Activated CD4-positive, alpha-beta T cell treated with anti-CD3 and anti-CD28 coated beads for 24 hours (primary cell): ENCODE data around the gene PGAM1.
"Not testable (repeated sequence)": the region's sequence is repeated elsewhere in the genome, so short reads cannot be mapped to it uniquely, and the experiment has no call there.

ENCODE experiments used
- DNase-seq, 2 donors: peaks; one replicate each; pipeline ENCODE4 v3.0.0-alpha.2; 2020; ENCODE audit warnings: low read depth in 2 of 2

Gene PGAM1

DNA sequence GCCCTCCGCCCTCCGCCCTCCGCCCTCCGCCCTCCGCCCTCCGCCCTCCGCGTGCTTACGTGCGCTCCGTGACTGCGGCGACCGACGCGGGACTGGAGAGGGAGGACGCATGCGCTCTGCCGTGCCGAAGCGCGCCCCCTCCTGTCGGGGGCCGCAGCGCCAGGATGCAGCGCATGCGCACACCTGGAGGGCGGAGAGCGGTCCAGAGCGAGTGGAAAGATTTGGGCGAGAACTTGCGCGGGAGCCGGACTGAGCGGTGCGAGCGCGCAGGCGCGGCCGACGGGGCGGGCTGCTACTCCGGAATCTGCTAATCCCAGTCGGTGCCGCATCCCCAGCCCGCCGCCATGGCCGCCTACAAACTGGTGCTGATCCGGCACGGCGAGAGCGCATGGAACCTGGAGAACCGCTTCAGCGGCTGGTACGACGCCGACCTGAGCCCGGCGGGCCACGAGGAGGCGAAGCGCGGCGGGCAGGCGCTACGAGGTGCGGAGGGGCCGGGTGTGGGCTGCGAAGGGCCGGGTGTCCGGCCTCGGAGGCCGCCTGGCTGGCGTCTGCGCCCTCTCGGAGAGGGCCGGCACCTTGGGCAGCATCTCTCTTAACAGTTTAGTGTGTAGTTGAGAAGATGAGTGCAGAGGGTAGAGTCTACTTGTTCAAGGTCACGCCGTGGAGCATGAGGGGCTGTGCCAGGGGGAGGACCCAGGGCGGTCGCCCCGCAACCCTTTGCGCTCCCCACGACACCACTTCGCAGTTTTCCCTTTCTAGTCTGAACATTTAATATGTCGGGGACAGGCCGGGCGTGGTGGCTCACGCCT, at the start of gene PGAM1:
TSS of gene PGAM1 (plus strand) at position 228 of the 812 bp plus-strand sequence. CDS start at position 345, 117 bp downstream.
- peak; percentile 89 to 92 for DNase-seq

DNA sequence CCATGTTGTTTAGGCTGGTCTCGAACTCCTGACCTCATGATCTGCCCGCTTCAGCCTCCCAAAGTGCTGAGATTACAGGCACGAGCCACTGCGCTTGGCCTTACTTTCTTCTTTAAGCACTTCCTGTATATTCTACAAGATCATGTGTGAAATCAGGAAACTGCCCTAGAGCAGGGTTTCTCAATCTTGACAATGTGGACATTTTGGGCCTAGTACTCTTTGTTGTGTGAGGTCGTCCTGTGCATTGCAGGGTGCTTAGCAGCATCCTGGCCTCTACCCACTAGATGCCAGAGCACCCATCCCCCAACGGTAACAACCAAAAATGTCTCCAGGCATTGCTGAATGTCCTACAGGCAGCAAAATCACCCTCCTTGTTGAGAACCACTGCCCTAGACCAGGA, 49.6 kb upstream of the PGAM1 start:
- no peak for DNase-seq

DNA sequence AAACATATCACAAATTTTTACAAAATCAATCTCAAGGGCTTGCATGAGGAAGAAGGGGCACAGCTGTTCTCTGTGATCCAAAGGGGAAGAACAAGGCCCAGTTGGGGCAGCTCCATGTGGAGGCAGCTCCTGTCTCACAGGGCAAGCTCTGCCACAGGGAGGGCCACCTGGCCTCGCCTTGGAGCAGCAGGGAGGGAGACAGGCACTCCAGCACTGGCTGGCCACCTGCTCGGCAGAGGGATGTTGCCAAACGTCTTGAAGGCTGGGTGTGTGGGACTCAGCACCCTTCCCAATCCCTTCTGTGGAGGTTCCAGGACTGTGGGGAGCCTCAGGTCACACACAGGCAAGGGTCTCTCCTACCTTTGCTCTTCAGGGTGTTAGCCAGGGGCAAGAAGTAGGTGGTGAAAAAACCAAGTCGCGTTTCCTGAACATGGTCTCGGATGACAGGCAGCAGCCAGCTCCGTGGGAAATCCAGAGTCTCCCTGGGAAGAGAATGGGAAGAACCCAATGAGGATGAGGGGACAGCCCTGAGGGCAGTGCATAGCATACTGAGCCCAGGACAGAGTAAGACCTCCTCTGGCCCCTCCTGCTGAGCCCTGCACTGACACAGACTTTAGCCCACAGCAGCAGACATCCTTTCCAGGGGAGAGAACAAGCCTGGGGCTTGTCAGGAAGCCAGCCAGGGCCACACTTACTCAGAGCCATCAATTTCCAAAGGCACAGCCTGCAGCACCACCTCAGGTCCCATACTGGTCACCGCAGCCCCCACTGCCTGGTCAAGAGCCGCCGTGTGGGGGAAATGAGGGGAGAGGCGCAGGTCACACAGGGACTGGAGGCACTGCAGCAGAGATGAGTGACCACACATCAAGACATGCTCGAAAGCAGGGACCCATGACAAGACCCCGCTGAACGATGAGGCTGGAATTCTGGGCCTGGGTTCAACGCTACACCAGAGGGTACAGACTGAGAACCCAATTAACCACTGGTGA, 46.8 kb upstream of the PGAM1 start:
- no peak for DNase-seq

DNA sequence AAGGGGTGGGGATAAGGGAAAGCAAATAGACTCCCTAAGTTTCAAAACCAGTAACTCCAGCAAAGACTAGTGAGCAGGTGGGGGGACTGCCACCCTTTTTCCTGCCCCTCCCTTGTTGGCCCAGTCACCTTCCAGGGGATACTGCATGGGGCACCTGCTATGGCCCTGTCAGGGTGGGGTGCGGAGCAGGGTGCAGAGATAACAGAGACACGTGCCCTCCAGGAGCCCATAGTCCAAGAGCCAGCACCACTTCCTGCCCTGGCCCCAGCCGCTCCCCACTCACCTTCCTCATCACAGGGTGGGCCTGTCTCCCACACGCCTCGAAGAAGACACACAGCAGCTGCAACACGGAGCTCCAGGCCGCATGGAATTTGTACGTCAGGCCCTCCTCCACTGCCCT, 45.5 kb upstream of the PGAM1 start:
- DNase-seq: no peak

DNA sequence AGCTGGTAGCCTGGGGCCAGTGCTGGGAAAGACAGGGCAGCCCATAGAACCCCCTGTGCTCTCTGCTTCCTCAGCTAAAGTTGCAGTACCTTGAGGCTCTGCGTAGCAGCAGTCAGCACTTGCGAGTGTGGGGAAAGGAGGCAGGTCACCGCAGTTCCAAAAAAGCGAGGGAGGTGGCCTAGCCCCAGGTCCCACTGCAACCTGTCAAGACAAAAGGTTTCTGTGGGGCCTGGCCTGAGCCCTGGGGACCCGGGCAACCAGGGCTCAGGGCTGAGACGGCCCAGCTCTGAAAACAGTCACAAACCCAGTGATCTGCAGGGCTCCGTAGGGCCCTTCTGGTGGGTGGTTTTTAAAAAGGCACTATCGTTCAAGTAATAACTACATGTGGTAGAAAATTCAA, 44.4 kb upstream of the PGAM1 start:
- no peak for DNase-seq

DNA sequence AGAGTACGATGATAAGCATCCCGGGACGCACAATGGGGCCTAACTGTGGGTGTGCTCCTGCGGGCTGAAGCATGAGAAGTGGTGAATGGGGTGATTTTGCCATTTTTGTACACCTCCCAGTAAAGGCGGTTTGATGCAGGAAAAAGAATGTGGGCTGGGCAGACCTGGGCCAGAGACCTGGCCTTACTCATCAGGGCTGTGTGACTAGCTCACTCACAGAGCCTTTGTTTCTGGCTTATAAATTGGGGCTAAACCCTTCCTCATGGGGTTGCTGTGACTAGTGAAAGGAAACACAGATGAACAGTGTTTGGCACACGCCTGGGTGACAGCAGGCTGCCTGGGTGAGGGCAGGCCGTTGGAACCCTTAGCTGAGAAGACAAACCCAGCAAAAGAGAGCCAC, 42.8 kb upstream of the PGAM1 start:
- no peak for DNase-seq

DNA sequence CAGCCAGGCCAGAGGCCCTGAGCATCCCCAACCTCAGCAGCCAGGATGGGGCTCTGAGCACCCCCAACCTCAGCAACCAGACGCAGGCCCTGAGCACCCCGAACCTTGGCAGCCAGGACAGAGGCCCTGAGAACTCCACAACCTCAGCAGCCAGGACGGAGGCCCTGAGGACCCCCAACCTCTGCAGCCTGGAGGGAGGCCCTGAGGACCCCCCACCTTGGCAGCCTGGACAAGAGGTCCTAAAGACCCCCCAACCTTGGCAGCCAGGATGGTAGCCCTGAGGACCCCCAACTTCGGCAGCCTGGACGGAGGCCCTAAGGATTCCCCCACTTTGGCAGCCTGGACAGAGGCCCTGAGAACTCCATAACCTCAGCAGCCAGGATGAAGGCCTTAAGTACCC, 41.8 kb upstream of the PGAM1 start:
- no peak for DNase-seq

- no peak for DNase-seq
Observed at GRCh38 chr10:97384641-97385040, 41.4 kb upstream of the PGAM1 start.

- DNase-seq: no peak
Observed at GRCh38 chr10:97385565-97385964, 40.4 kb upstream of the PGAM1 start.

DNA sequence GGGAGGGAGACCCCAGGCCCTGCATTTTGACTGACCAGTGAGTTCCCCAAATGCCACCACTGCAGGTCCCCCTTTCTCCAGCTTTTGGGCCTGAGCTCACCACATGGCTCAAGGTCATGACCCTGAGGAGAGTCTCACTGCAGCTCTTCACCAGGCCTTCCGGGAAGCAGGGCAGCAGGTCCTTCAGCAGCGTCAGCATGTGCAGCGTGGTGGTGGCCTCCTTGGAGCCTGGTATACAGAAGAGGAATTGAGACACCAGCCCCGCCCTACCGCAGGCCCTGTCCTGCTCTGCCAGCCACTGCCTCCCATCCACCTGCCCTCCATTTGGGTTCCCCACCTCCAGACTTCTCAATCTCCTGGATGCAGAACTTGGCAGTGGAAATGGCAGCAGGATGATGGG, 37.8 kb upstream of the PGAM1 start:
- no peak for DNase-seq

GRCh38 chr10:97390091-97390490, 35.9 kb upstream of the PGAM1 start:
- DNase-seq: no peak

- DNase-seq: no peak
Observed at GRCh38 chr10:97393034-97393573, 32.9 kb upstream of the PGAM1 start.

- DNase-seq: no peak
Observed at GRCh38 chr10:97396056-97396455, 29.9 kb upstream of the PGAM1 start.

DNA sequence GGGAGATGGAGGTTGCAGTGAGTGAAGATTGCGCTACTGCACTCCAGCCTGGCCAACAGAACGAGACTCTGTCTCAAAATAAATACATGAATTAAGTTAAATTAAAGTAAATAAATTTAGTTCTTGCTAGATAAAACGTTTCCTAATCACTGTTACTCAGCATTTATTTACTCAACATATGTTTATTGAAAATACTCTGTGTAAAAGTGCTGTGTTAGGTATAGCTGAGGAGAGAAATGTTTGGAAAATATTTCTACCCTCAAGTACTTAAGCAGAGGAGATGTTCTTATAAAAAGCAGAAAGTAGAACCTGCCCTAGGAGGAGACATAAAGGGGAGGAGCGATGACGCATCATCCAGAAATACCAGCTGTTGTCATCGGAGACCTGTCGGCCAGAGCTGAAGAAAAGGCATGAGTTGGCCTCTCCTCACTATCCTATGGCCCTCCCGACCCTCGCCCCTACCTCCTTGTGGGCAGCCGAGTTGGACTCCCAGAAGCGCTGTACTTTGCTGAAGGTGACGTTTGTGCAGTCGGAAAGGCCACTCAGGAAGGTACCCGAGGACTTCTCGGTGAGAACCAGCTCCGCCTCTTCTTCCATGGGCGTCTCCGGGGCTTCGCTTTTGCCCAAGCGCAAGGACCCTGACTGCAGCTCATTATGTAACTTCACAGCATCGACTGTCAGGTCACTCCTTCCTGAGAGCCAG, 26.0 kb upstream of the PGAM1 start:
- no peak for DNase-seq

GRCh38 chr10:97400665-97401454, 25.1 kb upstream of the PGAM1 start, which contains the start of gene RRP12:
TSS of gene RRP12 (minus strand) at chr10:97401340. CDS start at chr10:97401231, 109 bp downstream.
- DNase-seq: peak; percentile 59 to 72

GRCh38 chr10:97401455-97401919, 24.5 kb upstream of the PGAM1 start:
- no peak for DNase-seq

DNA sequence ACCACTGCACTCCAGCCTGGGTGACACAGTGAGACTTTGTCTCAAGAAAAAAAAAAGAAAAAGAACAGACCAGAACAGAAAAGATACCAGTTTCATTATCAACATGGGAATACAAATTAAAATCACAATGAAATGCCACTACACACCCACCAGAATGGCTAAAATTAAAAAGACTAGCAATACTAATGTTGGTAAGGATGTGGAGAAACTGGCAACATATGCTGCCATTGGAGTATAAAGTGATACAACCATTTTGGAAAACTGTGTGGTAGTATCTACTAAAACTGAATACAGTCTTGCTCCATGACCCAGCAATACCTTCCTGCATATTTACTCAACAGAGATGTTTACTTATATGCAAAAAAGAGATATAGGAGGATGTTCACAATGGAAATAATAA, 21.9 kb upstream of the PGAM1 start:
- no peak for DNase-seq

DNA sequence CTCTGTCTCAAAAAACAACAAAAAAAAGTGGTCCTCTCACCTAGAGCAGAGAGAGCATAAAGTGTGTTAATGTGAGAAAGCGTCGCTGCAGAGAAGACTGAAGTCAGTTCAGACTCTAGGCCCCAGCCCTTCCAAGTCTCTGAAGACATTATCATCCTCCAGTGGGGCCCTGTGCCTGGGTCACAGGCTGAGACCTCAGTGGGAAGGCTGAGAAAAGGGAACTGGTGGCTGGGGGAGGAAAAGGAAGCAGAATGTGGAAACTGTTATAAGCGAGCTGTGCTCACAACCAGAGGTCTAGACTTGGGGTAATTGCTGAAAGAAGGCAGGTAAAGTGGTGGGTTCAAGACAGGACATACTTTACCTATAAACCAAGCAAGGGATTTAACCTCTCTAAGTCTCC, 19.9 kb upstream of the PGAM1 start:
- DNase-seq: no peak

DNA sequence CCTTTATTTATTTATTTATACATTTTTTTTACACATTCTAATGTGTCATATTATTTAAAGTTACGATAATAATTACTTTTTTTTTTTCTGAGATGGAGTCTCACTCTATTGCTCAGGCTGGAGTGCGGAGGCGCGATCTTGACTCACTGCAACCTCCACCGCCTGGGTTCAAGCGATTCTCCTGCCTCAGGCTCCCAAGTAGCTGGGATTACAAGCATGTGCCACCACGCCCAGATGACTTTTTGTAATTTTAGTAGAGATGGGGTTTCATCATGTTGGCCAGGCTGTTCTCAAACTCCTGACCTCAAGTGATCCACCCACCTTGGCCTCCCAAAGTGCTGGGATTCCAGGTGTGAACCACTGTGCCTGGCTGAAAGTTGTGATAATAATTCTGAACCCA, 19.5 kb upstream of the PGAM1 start:
- not testable (repeated sequence) for DNase-seq

DNA sequence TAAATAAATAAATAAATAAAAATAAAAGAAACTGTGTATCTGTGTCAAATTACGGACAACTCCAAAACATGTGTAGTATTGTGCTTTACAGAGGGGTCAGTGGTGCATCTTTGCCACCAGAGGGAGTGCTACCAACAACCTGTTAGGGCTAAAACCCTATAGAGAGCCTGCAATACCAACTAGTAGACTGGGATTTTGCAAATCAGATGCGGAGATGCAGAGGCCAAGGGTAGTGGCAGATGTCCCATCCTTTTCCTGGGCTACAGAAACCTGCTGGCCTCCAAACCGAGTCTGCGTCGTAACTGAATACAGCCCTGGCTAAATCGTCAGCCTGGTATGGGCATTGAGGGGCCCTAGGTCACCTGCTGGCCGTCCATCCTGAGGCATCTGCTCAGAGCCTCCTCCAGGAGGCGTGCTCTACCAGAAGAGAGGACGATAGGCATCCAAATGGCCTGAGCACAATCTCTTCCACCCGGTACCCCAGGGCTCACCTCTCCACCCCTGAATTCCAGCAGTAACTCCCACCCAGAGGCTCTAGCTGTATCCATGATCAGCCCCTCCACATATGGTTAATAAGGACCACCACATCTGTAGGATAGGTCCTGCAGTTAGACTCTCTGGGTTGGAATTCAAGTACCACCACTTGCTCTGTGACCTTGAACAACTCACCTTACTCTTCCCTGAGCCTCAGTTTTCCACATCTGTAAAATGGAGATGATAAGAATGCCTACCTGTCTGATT, 18.6 kb upstream of the PGAM1 start:
- DNase-seq: no peak
